HCT116 (cell line): Measurements from ENCODE around the gene ZFTA. TPM values are rescaled to one million over a fixed set of nuclear protein-coding genes. Genes with fewer than 3 reads are reported as not detected.

Experiments used
- ATAC-seq: fragments of 200-7000 bp; cut with Tn5 transposase; 2 replicates; pipeline ENCODE4 v1.9.1; 2020; ENCODE audit warnings: mild to moderate bottlenecking, moderate library complexity
- BruUV-seq: library from RNA; stranded (reverse); fragments of 400-500 nt; replicated peaks from 2 replicates; lab custom pipeline; 2021; lab: Mats Ljungman, UMichigan
- CTCF ChIA-PET: fragments of 300-600 bp; sonication (Branson Sonifier 250); formaldehyde crosslinking; loops from one replicate; lab custom pipeline; 2021; ENCODE audit warnings: antibody characterized with exemption; lab: Charles Lee
- POLR2A ChIA-PET: fragments of 300-600, 350-600 bp; sonication (Branson Sonifier 250); formaldehyde crosslinking; loops from one replicate; lab custom pipeline; 2021; ENCODE audit warnings: antibody characterized with exemption; lab: Charles Lee
- RAD21 ChIA-PET, 2 experiments: fragments of 300-600 bp; sonication (Branson Sonifier 250); formaldehyde crosslinking; loops; one replicate each; lab custom pipeline; 2023; ENCODE audit warnings: low total read pairs in 2 of 2; ENCODE audit not compliant: uncharacterized antibody in 2 of 2, unreplicated experiment in 2 of 2, low non-redundant PET in 1 of 2; lab: Charles Lee
- DNase-seq: peaks from one replicate; pipeline ENCODE4 v3.0.0-alpha.2; 2010; ENCODE audit warnings: low read depth, low spot score
- H2AFZ ChIP-seq: fragments of 200-600 bp; shearing (Covaris generic), sonication (generic); 2 replicates; pipeline ENCODE4 v1.6.1; 2017; ENCODE audit warnings: low read depth, mixed run types, mixed read lengths, antibody characterized with exemption, low read length; ENCODE audit not compliant: poor library complexity, severe bottlenecking
- H3K27ac ChIP-seq: 2 replicates; pipeline ENCODE4 v1.5.1; 2012; ENCODE audit warnings: low read depth, low read length
- H3K27me3 ChIP-seq: fragments of 200-600 bp; sonication (generic); 2 replicates; pipeline ENCODE4 v1.6.1; 2016; ENCODE audit warnings: mixed run types, low read length, mixed read lengths; ENCODE audit not compliant: insufficient read depth
- H3K36me3 ChIP-seq, 2 experiments: fragments of 200-500 bp in 1 of 2; fragments of 200-600 bp in 1 of 2; sonication (Bioruptor generic) in 1 of 2; sonication (generic) in 1 of 2; 2 replicates each; pipeline versions ENCODE4 v1.5.1 to v1.6.1; 2014 to 2016; ENCODE audit warnings: low read length in 2 of 2, inconsistent platforms in 1 of 2, mixed read lengths in 1 of 2, mixed run types in 1 of 2; ENCODE audit not compliant: insufficient read depth in 2 of 2, control insufficient read depth in 1 of 2
- H3K4me1 ChIP-seq, 2 experiments: fragments of 200-600 bp in 1 of 2; sonication (generic) in 1 of 2; 2 replicates each; pipeline versions ENCODE4 v1.5.1 to v1.6.1; 2012 to 2017; ENCODE audit warnings: low read length in 2 of 2, inconsistent platforms in 1 of 2, mild to moderate bottlenecking in 1 of 2, mixed read lengths in 1 of 2, mixed run types in 1 of 2, moderate library complexity in 1 of 2; ENCODE audit not compliant: insufficient read depth in 2 of 2, control insufficient read depth in 1 of 2
- H3K4me2 ChIP-seq: fragments of 200-600 bp; sonication (generic); 2 replicates; pipeline ENCODE4 v1.6.1; 2017; ENCODE audit warnings: mixed run types, low read length, mixed read lengths
- H3K4me3 ChIP-seq, 2 experiments: fragments of 200-600 bp in 1 of 2; sonication (generic) in 1 of 2; replicated peaks in 1 of 2; 2 replicates each; pipeline ENCODE4 v1.5.1; 2011 to 2016; ENCODE audit warnings: low read length in 2 of 2, control low read depth in 1 of 2, low read depth in 1 of 2, mild to moderate bottlenecking in 1 of 2, mixed read lengths in 1 of 2, mixed run types in 1 of 2
- H3K79me2 ChIP-seq: fragments of 200-600 bp; sonication (generic); 2 replicates; pipeline ENCODE4 v1.6.1; 2017; ENCODE audit warnings: mild to moderate bottlenecking, mixed run types, low read length, moderate library complexity, mixed read lengths; ENCODE audit not compliant: insufficient read depth
- H3K9ac ChIP-seq: fragments of 200-600 bp; sonication (generic); 2 replicates; pipeline ENCODE4 v1.6.1; 2016; ENCODE audit warnings: low read length, mixed read lengths
- H3K9me2 ChIP-seq: fragments of 200-600 bp; sonication (generic), shearing (Covaris generic); 2 replicates; pipeline ENCODE4 v1.6.1; 2017; ENCODE audit warnings: mixed run types, mild to moderate bottlenecking, moderate library complexity; ENCODE audit not compliant: insufficient read depth
- H3K9me3 ChIP-seq, 2 experiments: fragments of 200-500 bp in 1 of 2; fragments of 200-600 bp in 1 of 2; sonication (Bioruptor generic) in 1 of 2; sonication (generic) in 1 of 2; 2 replicates each; pipeline ENCODE4 v1.6.1; 2014 to 2017; ENCODE audit warnings: low read length in 2 of 2, mixed read lengths in 2 of 2, inconsistent platforms in 1 of 2, low read depth in 1 of 2, mild to moderate bottlenecking in 1 of 2, mixed run types in 1 of 2, moderate library complexity in 1 of 2; ENCODE audit not compliant: control insufficient read depth in 1 of 2, insufficient read depth in 1 of 2
- H4K20me1 ChIP-seq: fragments of 200-600 bp; sonication (generic), shearing (Covaris generic); 2 replicates; pipeline ENCODE4 v1.6.1; 2017; ENCODE audit warnings: mixed run types, mild to moderate bottlenecking, moderate library complexity; ENCODE audit not compliant: insufficient read depth
- CBX3 ChIP-seq: IDR thresholded peaks from 2 replicates; pipeline ENCODE4 v1.6.1; 2012; ENCODE audit warnings: low read depth
- EGR1 ChIP-seq: IDR thresholded peaks from 2 replicates; pipeline ENCODE4 v1.6.1; 2012; ENCODE audit warnings: low read depth
- EZH2 ChIP-seq: fragments of 200-600 bp; sonication (generic); IDR thresholded peaks from 2 replicates; pipeline ENCODE4 v1.6.1; 2017; ENCODE audit warnings: antibody characterized with exemption, mixed run types
- EZH2phosphoT487 ChIP-seq: fragments of 200-600 bp; IDR thresholded peaks from 2 replicates; pipeline ENCODE4 v1.6.1; 2018; ENCODE audit warnings: antibody characterized with exemption, borderline replicate concordance
- FOSL1 ChIP-seq: IDR thresholded peaks from 2 replicates; pipeline ENCODE4 v1.6.1; 2012; ENCODE audit warnings: low read depth
- POLR2A ChIP-seq: IDR thresholded peaks from 2 replicates; pipeline ENCODE4 v1.7.0; 2011; ENCODE audit warnings: borderline replicate concordance; ENCODE audit not compliant: insufficient read depth, insufficient read length; ENCODE audit errors: extremely low read depth
- SRF ChIP-seq: IDR thresholded peaks from 2 replicates; pipeline ENCODE4 v1.6.1; 2012; ENCODE audit warnings: low read depth
- TCF7L2 ChIP-seq: IDR thresholded peaks from 2 replicates; pipeline ENCODE4 v1.7.0; 2011; ENCODE audit warnings: borderline replicate concordance, inconsistent platforms; ENCODE audit not compliant: insufficient read depth, insufficient read length; ENCODE audit errors: extremely low read depth
- ZFX ChIP-seq: fragments of 450-650 bp; IDR thresholded peaks from 2 replicates; pipeline ENCODE4 v1.6.1; 2017
- intact Hi-C: fragments of 100-400 bp; cut with micrococcal nuclease; formaldehyde crosslinking; loops from 2 replicates; pipeline ENCODE4 v1.10.0; 2022
- total RNA-seq: library from RNA; stranded (reverse); gene quantifications from one replicate; pipeline ENCODE4 v1.2.1, GENCODE V29; 2021; ENCODE audit not compliant: unreplicated experiment
- TF ChIP-seq, protein P1 (sequence below): IDR thresholded peaks from 2 replicates; pipeline ENCODE4 v1.6.1; 2011; ENCODE audit warnings: mild to moderate bottlenecking, low read length, moderate library complexity; ENCODE audit not compliant: insufficient replicate concordance; ENCODE audit errors: extremely low read depth
- TF ChIP-seq, protein P2 (sequence below): IDR thresholded peaks from 2 replicates; pipeline ENCODE4 v1.6.1; 2012
- TF ChIP-seq, protein P3 (sequence below): IDR thresholded peaks from 2 replicates; pipeline ENCODE4 v1.6.1; 2012

ZFTA gene
- total RNA-seq, 1 experiment from 2014 or later: 14.7 TPM

DNA sequence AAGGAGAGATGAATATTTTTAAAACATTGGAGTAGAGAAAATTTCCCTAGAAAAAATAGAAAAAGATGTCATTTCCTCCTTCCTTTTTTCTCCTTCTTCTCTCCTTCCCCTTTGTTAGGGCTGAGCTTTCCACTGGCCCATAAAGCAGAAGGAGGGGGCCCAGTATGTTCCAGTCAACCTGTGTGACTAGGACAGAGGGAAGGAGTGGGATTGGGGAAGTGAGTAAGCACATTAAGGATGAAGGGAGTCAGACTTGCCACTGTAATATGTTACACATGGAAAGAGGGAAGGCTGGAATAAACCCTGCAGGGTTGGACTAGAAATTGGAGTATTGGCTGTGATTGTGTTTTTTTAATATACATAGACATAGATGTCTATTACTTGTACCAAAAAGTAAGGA, 24.6 kb upstream of the ZFTA start:
- ChIA-PET RAD21 (no interaction called here), CTCF (no interaction called here), POLR2A (no interaction called here)
- no peak for TF ChIP-seq EGR1
- TF ChIP-seq SRF: no peak
- TF ChIP-seq FOSL1: no peak
- TF ChIP-seq EZH2phosphoT487: no peak
- TF ChIP-seq CBX3: no peak
- TF ChIP-seq, protein P1, sequence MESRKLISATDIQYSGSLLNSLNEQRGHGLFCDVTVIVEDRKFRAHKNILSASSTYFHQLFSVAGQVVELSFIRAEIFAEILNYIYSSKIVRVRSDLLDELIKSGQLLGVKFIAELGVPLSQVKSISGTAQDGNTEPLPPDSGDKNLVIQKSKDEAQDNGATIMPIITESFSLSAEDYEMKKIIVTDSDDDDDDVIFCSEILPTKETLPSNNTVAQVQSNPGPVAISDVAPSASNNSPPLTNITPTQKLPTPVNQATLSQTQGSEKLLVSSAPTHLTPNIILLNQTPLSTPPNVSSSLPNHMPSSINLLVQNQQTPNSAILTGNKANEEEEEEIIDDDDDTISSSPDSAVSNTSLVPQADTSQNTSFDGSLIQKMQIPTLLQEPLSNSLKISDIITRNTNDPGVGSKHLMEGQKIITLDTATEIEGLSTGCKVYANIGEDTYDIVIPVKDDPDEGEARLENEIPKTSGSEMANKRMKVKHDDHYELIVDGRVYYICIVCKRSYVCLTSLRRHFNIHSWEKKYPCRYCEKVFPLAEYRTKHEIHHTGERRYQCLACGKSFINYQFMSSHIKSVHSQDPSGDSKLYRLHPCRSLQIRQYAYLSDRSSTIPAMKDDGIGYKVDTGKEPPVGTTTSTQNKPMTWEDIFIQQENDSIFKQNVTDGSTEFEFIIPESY: no peak
- TF ChIP-seq TCF7L2: no peak
- TF ChIP-seq ZFX: no peak
- TF ChIP-seq, protein P2, sequence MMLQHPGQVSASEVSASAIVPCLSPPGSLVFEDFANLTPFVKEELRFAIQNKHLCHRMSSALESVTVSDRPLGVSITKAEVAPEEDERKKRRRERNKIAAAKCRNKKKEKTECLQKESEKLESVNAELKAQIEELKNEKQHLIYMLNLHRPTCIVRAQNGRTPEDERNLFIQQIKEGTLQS: no peak
- TF ChIP-seq EZH2: no peak
- TF ChIP-seq, protein P3, sequence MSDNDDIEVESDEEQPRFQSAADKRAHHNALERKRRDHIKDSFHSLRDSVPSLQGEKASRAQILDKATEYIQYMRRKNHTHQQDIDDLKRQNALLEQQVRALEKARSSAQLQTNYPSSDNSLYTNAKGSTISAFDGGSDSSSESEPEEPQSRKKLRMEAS: no peak
- TF ChIP-seq POLR2A: no peak
- no peaks in the 10 kb centered on the region for H3K9me2 ChIP-seq
- no peak overlapping the region for H3K27ac ChIP-seq
- no peak overlapping the region for H3K4me2 ChIP-seq
- H4K20me1 ChIP-seq: no peaks in the 10 kb centered on the region
- peaks cover 7 to 8% of the 10 kb centered on the region in 2 experiments; a peak in 3 of 4 replicates for H3K9me3 ChIP-seq
- no peaks in the 10 kb centered on the region for H3K36me3 ChIP-seq
- BruUV-seq: no TSS peak
- no peak overlapping the region for H3K9ac ChIP-seq
- no peak overlapping the region for H3K4me3 ChIP-seq
- H3K79me2 ChIP-seq: no peaks in the 10 kb centered on the region
- no peak overlapping the region for H2AFZ ChIP-seq
- no peaks in the 10 kb centered on the region for H3K27me3 ChIP-seq
- no peaks in the 10 kb centered on the region for H3K4me1 ChIP-seq
- no peak for DNase-seq
- intact Hi-C loops: no loop called here
- ATAC-seq: no peak
